Measurements from ENCODE around the gene DCAF8L1. TPM values are rescaled to one million over a fixed set of nuclear protein-coding genes. Genes with fewer than 3 reads are reported as not detected.

DCAF8L1 gene
- total RNA-seq, result not detected in 2 replicates

DNA sequence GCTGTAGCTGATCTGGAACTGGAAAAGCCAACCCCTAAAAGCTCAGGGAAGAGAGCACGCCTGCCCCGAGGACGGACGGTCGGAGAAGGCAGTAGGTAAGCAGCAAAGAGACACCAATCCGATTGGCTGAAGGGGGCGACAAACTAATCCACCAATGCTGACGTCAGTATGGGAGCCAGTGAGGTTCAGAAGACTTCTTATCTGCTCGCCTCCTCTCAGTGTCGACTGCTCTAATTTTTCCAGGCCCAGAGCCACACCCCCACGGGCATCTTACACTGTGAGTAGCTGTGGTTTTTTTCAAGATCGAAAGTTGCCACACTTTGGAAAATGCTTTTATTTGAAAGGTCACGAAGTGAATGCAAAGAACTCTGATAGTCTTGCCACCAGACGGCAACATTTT is at the start of gene DCAF8L1:
Gene DCAF8L1 (minus strand): TSS at position 101 of the 400 bp plus-strand sequence. CDS start 115 bp downstream, outside the sequence.

Other genes with a start within 250 kb of the DCAF8L1 start
- gene MAGEB10, start 173.5 kb downstream of the DCAF8L1 start, total RNA-seq, result not detected in 2 replicates

Measured in placental pericyte (primary cell).